Measurements from ENCODE around the gene BTNL8.

DNA sequence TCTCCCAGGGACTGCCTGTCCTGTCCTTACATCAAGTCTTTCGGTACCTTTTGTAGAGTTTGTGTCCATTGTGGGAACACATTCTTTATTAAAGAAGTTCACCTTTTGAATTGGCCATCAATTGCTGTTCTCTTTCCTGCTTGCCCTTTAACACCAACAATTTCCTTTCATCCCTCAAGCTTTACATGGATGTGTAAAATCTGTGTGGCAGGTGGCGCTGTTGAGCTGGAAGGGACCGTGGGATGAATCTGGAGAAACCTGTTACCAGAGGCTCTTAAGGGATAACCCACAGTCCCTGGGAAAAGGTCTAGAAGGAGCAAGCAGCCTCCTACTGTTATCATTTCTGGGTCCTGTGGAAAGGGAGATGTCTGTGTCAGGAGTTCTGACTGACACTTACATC lies 30.0 kb upstream of the BTNL8 start:
- TF ChIP-seq, protein P1, sequence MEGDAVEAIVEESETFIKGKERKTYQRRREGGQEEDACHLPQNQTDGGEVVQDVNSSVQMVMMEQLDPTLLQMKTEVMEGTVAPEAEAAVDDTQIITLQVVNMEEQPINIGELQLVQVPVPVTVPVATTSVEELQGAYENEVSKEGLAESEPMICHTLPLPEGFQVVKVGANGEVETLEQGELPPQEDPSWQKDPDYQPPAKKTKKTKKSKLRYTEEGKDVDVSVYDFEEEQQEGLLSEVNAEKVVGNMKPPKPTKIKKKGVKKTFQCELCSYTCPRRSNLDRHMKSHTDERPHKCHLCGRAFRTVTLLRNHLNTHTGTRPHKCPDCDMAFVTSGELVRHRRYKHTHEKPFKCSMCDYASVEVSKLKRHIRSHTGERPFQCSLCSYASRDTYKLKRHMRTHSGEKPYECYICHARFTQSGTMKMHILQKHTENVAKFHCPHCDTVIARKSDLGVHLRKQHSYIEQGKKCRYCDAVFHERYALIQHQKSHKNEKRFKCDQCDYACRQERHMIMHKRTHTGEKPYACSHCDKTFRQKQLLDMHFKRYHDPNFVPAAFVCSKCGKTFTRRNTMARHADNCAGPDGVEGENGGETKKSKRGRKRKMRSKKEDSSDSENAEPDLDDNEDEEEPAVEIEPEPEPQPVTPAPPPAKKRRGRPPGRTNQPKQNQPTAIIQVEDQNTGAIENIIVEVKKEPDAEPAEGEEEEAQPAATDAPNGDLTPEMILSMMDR (IDR thresholded peaks at IDR 0.05; ENCODE audit: poor library complexity), result peak; percentile 81
- TF ChIP-seq EZH2phosphoT487 (IDR thresholded peaks at IDR 0.05; ENCODE audit: low read depth, severe bottlenecking, unreplicated experiment), result no peak
- TF ChIP-seq EZH2 (IDR thresholded peaks at IDR 0.05; ENCODE audit: borderline replicate concordance), result no peak

Measured in hepatocyte (in vitro differentiated cells).